ENCODE results near the gene FRMD6.

DNA sequence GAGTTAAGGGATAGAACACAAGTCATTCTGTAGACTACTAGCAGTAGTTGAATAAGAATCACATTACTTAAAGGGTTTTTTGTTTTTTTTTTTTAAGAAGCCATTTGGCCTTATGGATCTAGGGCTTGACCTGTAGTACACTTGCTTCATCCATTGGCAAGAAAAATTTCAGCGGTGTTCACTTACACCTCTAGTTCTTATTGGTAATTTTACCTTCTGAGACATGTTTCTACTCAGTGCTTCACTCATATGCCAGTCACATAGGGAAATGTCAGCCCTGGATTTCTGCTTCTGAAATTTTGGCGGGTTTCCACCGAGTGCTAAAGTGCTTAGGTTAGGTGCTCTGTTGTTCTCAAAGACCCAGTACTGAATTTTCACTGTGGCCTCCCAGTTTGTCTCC, 72.9 kb downstream of the FRMD6 start:
- TF ChIP-seq, protein P1, sequence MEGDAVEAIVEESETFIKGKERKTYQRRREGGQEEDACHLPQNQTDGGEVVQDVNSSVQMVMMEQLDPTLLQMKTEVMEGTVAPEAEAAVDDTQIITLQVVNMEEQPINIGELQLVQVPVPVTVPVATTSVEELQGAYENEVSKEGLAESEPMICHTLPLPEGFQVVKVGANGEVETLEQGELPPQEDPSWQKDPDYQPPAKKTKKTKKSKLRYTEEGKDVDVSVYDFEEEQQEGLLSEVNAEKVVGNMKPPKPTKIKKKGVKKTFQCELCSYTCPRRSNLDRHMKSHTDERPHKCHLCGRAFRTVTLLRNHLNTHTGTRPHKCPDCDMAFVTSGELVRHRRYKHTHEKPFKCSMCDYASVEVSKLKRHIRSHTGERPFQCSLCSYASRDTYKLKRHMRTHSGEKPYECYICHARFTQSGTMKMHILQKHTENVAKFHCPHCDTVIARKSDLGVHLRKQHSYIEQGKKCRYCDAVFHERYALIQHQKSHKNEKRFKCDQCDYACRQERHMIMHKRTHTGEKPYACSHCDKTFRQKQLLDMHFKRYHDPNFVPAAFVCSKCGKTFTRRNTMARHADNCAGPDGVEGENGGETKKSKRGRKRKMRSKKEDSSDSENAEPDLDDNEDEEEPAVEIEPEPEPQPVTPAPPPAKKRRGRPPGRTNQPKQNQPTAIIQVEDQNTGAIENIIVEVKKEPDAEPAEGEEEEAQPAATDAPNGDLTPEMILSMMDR (IDR thresholded peaks at IDR 0.05) = no peak
- no peak for TF ChIP-seq POLR2A (IDR thresholded peaks at IDR 0.05)
